ENCODE results near the gene CRELD2. TPM values are rescaled to one million over a fixed set of nuclear protein-coding genes. Genes with fewer than 3 reads are reported as not detected.

CRELD2 gene
- total and polyA plus RNA-seq, 2 of the 13 experiments (the other 11 are each of a cell fraction or from before 2014, with no cell fraction given): 17.2 to 44.7 TPM

DNA sequence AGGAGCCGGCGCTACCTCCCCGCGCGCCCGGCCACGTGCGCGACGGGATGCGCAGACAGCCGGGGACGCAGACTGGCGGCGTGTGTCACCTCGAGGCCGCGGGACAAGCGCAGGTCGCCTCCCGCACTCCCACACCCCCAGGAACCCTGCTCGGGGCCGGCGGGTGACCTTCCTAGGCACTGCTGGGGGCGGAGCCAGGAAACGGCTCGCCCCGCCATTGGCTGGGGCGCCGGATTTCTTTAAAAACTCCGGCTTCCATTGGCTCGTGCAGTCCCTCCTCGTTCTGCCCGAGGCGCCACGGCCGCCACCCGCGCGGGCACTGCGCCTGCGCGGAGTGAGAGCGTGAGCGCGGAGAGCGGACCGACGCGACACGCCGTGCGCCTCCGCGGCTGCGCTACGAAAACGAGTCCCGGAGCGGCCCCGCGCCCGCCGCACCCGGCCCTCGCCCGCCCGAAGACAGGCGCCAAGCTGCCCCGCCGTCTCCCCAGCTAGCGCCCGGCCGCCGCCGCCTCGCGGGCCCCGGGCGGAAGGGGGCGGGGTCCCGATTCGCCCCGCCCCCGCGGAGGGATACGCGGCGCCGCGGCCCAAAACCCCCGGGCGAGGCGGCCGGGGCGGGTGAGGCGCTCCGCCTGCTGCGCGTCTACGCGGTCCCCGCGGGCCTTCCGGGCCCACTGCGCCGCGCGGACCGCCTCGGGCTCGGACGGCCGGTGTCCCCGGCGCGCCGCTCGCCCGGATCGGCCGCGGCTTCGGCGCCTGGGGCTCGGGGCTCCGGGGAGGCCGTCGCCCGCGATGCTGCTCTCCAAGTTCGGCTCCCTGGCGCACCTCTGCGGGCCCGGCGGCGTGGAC is 41.9 kb downstream of the CRELD2 start, which contains the start of gene PIM3 (continued):
- TF ChIP-seq, protein P1, sequence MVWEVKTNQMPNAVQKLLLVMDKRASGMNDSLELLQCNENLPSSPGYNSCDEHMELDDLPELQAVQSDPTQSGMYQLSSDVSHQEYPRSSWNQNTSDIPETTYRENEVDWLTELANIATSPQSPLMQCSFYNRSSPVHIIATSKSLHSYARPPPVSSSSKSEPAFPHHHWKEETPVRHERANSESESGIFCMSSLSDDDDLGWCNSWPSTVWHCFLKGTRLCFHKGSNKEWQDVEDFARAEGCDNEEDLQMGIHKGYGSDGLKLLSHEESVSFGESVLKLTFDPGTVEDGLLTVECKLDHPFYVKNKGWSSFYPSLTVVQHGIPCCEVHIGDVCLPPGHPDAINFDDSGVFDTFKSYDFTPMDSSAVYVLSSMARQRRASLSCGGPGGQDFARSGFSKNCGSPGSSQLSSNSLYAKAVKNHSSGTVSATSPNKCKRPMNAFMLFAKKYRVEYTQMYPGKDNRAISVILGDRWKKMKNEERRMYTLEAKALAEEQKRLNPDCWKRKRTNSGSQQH (CRISPR knock-in tag; IDR thresholded peaks at IDR 0.05; ENCODE audit: low read depth): peak; percentile 73; the same call in 1 of the 2 replicates
- TF ChIP-seq NFATC3 (CRISPR knock-in tag; IDR thresholded peaks at IDR 0.05) (no peak), ZNF205 (CRISPR knock-in tag; IDR thresholded peaks at IDR 0.05) (no peak), FOXC1 (CRISPR knock-in tag; IDR thresholded peaks at IDR 0.05; ENCODE audit: borderline replicate concordance) (no peak), ZNF605 (CRISPR knock-in tag; IDR thresholded peaks at IDR 0.05) (no peak), ZBTB7B (CRISPR knock-in tag; IDR thresholded peaks at IDR 0.05) (no peak), ZNF83 (CRISPR knock-in tag; IDR thresholded peaks at IDR 0.05; ENCODE audit: borderline replicate concordance) (no peak), KLF6 (CRISPR knock-in tag; IDR thresholded peaks at IDR 0.05) (no peak), PHF5A (CRISPR knock-in tag; IDR thresholded peaks at IDR 0.05; ENCODE audit: low read depth, unreplicated experiment) (no peak), FLYWCH1 (CRISPR knock-in tag; IDR thresholded peaks at IDR 0.05) (no peak), RAD21 (CRISPR knock-in tag; IDR thresholded peaks at IDR 0.05) (peak; percentile 60; the same call in 1 of the 2 replicates)
- TF ChIP-seq, protein P2, sequence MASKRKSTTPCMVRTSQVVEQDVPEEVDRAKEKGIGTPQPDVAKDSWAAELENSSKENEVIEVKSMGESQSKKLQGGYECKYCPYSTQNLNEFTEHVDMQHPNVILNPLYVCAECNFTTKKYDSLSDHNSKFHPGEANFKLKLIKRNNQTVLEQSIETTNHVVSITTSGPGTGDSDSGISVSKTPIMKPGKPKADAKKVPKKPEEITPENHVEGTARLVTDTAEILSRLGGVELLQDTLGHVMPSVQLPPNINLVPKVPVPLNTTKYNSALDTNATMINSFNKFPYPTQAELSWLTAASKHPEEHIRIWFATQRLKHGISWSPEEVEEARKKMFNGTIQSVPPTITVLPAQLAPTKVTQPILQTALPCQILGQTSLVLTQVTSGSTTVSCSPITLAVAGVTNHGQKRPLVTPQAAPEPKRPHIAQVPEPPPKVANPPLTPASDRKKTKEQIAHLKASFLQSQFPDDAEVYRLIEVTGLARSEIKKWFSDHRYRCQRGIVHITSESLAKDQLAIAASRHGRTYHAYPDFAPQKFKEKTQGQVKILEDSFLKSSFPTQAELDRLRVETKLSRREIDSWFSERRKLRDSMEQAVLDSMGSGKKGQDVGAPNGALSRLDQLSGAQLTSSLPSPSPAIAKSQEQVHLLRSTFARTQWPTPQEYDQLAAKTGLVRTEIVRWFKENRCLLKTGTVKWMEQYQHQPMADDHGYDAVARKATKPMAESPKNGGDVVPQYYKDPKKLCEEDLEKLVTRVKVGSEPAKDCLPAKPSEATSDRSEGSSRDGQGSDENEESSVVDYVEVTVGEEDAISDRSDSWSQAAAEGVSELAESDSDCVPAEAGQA (IDR thresholded peaks at IDR 0.05; ENCODE audit: low read depth): no peak; the same call in 1 of the 2 replicates
- TF ChIP-seq, protein P2 (CRISPR knock-in tag; IDR thresholded peaks at IDR 0.05; ENCODE audit: borderline replicate concordance): 0 out of 2 replicates have a peak, but pooled peaks have one; percentile 57
- TF ChIP-seq, protein P3, sequence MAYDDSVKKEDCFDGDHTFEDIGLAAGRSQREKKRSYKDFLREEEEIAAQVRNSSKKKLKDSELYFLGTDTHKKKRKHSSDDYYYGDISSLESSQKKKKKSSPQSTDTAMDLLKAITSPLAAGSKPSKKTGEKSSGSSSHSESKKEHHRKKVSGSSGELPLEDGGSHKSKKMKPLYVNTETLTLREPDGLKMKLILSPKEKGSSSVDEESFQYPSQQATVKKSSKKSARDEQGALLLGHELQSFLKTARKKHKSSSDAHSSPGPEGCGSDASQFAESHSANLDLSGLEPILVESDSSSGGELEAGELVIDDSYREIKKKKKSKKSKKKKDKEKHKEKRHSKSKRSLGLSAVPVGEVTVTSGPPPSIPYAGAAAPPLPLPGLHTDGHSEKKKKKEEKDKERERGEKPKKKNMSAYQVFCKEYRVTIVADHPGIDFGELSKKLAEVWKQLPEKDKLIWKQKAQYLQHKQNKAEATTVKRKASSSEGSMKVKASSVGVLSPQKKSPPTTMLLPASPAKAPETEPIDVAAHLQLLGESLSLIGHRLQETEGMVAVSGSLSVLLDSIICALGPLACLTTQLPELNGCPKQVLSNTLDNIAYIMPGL (CRISPR knock-in tag; IDR thresholded peaks at IDR 0.05; ENCODE audit: borderline replicate concordance in 1 of 2, low read depth in 1 of 2): 0 out of 4 replicates have a peak, but pooled peaks of 1 of the 2 experiments have one; percentile 64
- TF ChIP-seq, protein P4, sequence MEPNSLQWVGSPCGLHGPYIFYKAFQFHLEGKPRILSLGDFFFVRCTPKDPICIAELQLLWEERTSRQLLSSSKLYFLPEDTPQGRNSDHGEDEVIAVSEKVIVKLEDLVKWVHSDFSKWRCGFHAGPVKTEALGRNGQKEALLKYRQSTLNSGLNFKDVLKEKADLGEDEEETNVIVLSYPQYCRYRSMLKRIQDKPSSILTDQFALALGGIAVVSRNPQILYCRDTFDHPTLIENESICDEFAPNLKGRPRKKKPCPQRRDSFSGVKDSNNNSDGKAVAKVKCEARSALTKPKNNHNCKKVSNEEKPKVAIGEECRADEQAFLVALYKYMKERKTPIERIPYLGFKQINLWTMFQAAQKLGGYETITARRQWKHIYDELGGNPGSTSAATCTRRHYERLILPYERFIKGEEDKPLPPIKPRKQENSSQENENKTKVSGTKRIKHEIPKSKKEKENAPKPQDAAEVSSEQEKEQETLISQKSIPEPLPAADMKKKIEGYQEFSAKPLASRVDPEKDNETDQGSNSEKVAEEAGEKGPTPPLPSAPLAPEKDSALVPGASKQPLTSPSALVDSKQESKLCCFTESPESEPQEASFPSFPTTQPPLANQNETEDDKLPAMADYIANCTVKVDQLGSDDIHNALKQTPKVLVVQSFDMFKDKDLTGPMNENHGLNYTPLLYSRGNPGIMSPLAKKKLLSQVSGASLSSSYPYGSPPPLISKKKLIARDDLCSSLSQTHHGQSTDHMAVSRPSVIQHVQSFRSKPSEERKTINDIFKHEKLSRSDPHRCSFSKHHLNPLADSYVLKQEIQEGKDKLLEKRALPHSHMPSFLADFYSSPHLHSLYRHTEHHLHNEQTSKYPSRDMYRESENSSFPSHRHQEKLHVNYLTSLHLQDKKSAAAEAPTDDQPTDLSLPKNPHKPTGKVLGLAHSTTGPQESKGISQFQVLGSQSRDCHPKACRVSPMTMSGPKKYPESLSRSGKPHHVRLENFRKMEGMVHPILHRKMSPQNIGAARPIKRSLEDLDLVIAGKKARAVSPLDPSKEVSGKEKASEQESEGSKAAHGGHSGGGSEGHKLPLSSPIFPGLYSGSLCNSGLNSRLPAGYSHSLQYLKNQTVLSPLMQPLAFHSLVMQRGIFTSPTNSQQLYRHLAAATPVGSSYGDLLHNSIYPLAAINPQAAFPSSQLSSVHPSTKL (CRISPR knock-in tag; IDR thresholded peaks at IDR 0.05): peak; percentile 62; the same call in 1 of the 2 replicates

All from HepG2 (cell line).